HG03558 (cell line): ENCODE measurements around the gene LRRK2.

Source experiments
- ATAC-seq: cut with Tn5 transposase; IDR thresholded peaks from one replicate; pipeline ENCODE4 v1.9.1; 2021; ENCODE audit warnings: moderate number of reproducible peaks; ENCODE audit not compliant: unreplicated experiment; ENCODE audit errors: extremely low read depth

Gene LRRK2

GRCh38 chr12:40312196-40312595 lies 87.4 kb downstream of the LRRK2 start:
- no peak for ATAC-seq

- ATAC-seq, result no peak
Observed at GRCh38 chr12:40312982-40313576, 88.3 kb downstream of the LRRK2 start.

- no peak for ATAC-seq
Observed at GRCh38 chr12:40313928-40314327, 89.1 kb downstream of the LRRK2 start.

GRCh38 chr12:40314927-40315326 lies 90.1 kb downstream of the LRRK2 start:
- ATAC-seq, result no peak

DNA sequence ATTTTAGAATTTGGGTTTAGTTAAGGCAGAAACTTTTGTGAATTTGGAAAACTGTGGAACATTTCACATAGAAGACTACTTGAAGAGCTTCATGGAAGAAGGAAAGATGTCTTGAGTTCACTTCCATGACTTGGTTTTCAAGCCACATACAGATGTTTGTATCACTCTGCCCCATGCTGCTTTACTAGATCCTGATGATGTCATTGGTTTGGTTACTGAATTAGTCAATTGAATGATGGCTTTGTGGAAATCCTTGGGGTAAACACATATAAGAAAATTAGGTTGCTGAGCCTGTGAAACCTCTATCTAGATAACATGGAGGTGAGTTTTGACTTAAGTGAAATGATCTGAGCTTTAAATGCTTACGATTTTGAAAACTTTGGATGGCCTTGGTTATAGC lies 90.6 kb downstream of the LRRK2 start:
- no peak for ATAC-seq

DNA sequence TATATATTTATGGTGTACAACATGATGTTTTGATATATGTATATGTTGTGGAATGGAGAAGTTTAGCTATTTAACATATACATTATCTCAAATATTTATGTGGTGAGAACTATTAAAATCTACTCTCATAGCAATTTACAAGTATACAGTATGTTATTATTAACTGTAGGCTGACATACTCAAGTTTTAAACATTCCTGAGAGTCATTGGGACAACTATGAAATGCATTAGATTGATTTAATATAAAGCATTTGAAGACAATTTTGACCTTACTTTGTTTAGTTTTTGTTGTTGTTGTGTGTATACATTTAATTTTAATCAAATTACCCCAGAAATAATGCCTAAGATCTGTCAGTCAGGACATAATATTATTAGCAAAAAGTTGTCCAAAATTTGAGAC lies 99.5 kb downstream of the LRRK2 start:
- ATAC-seq, result no peak

DNA sequence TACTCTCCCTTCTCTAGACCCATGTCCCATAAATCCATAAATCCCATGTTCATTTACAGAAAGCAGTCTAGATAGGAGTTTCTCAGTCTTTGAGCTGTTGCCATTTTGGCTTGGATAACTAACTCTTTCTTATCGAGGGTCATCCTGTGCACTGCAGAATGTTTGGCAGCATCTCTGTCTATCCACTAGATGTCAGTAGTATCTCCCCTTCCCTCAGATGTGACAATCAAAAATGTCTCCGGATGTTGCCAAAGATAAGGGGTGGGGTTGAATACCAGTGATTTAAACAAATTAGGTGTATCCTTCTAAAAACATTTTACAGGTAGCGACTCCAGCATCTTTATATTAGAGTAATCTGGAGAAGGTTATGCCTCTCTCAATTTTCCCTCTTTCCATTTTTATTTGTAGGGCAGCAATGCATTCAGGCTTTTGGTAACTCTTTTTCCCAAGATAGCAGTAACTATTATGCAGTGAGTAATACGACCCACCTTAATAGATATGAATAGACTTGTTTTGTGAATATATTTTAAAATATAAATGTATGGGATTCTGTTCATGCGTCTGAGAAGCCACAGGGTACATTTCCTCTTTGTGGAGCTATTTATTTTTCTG lies 100.7 kb downstream of the LRRK2 start:
- ATAC-seq, result peak; percentile 99

GRCh38 chr12:40327535-40327934 lies 102.7 kb downstream of the LRRK2 start:
- ATAC-seq, result no peak

- ATAC-seq, result no peak
Observed at GRCh38 chr12:40330180-40330579, 105.4 kb downstream of the LRRK2 start.

DNA sequence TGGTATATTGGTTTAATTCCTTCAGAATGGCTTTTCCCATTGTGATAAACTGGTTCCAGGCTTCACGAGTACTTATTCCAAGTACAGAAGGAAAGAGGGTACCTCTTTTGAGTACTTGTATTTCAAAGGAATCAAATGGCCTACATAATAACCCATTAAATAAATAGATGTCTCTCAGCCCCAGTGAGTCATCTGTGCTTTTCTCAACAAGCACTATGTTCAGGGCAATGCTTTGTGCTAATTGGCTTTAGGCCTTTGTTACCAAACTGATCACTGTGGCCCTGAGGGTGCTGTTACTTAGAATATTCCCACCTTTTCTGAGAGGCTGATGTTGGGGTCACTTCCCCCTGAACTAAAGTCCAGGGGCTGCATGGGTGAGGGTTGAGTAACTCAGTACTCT lies 107.1 kb downstream of the LRRK2 start:
- no peak for ATAC-seq

DNA sequence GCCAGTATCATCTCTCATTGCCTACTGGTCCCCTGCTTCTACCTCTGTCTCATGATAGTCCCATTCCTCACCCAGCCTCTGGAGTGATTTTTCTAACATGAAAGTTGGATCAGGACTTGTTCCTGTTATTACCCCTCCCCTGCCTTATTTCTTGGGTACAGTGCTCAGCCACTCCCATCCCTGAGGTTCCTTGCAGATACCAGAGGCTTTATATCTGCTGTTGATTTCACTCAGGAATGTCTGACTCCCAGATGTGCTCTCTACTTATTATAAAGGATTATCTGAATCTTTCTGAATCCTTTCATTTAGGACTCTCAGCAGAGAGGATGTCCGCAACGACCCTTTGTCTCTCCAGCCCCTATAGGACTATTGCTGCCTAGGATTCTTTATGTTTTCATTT lies 111.2 kb downstream of the LRRK2 start:
- ATAC-seq, result no peak

- ATAC-seq, result no peak
Observed at GRCh38 chr12:40336573-40337199, 111.9 kb downstream of the LRRK2 start.

DNA sequence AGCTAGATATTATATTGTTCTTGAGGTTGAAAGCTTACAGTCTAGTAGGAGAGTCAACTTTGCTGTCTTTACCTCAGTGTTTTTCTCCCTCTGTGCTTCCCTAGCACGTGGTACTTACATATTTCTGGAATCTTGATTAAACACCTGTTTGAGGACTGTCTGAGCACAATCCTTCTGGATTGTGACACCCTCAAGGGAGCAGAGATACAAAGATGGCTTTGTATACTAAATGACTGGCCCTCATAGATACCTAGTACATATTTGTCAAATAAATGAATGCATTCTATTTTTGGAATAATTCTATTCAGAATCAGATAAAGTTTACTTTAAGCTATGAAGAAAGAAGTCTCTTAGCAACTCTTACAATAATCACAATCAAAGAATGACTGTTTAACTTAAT lies 113.3 kb downstream of the LRRK2 start:
- no peak for ATAC-seq

DNA sequence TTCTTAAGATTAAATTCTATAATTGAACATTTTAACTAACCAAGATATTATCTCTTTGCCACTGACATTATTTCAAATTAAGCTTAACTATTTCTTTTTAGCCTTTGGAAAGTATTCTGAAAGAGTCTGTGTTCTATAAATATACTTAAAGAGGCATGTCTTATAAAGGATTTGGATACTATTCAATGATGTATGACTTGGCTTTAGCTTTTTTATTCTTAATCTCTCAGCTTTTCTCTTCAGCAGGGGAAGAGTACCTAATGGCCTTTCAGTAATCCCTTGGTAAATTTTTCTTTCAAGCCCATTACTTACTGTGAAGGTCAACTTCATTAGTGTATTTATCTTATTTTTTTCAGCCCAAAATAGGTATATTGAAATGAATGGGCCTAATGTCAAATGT lies 113.8 kb downstream of the LRRK2 start:
- ATAC-seq, result no peak

DNA sequence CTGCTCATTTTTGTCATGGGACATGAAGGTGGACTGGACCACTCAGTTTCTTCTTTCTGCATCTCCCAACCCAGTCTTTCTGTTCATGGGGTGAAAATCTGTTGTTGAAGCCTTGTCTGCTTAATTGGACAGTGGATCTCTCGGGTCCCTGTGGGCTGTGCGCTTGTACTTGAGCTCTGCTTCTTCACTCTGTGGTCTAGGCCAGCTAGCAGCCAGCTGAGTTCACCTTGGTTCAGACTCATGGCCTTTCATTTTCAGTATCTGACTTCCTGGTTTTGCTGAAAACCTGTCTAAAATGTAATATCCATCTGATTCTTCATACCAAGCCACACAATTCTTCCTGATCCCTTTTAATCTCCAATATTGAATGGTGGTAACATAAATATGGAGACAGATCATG lies 117.2 kb downstream of the LRRK2 start:
- ATAC-seq, result peak; percentile 90

- ATAC-seq, result no peak
Observed at GRCh38 chr12:40343124-40343523, 118.3 kb downstream of the LRRK2 start.

GRCh38 chr12:40344312-40344711 lies 119.5 kb downstream of the LRRK2 start:
- ATAC-seq, result no peak

- no peak for ATAC-seq
Observed at GRCh38 chr12:40351976-40352375, 127.2 kb downstream of the LRRK2 start.

DNA sequence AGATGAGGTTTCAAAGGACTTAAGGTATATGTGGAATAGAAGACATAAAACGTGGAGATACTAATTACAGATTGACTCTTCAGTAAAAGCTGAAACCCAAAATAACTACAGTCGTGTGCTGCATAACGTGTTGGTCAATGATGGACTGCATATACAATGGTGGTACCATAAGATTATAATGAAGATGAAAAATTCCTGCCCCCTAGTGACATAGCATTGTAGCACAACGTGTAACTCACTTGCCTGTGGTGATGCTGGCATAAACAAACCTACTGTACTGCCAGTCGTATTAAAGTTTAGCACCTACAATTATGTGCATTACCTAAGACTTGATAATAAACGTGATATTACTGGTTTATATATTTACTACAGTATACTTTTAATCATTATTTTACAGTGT lies 150.3 kb downstream of the LRRK2 start:
- ATAC-seq, result peak; percentile 42

GRCh38 chr12:40376533-40377267 lies 151.9 kb downstream of the LRRK2 start:
- no peak for ATAC-seq

GRCh38 chr12:40378691-40379090 lies 153.9 kb downstream of the LRRK2 start:
- ATAC-seq, result no peak
